AG20443 (cell line): Measurements from ENCODE around the gene IL17C.

Experiments
- DNase-seq: peaks from one replicate; pipeline ENCODE4 v3.0.0; 2012; ENCODE audit warnings: low spot score, mixed read lengths

Gene IL17C

GRCh38 chr16:88610080-88610479 is 28.3 kb upstream of the IL17C start:
- DNase-seq: no peak

GRCh38 chr16:88610909-88611812 is 27.2 kb upstream of the IL17C start:
- no peak for DNase-seq

DNA sequence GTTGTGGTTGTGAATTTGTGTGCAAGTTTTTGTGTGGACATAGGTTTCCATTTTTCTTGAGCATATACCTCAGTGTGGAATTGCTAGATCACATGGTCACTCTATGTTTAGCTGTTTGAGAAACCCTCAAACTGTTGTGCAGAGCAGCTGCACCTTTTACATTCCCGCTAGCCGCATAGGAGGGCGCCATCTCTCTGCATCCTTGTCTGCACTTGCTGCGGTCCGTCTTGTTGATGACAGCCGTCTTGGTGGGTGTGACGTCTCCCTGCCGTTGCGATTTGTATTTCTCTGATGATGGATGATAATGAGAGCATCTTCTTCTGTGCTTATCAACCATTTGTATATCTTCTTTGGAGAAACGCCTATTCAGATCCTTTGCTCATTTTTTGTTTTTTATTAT is 25.1 kb upstream of the IL17C start:
- no peak for DNase-seq

- no peak for DNase-seq
Observed at GRCh38 chr16:88613911-88614817, 24.2 kb upstream of the IL17C start.

GRCh38 chr16:88614818-88615580 is 23.4 kb upstream of the IL17C start:
- DNase-seq: no peak

DNA sequence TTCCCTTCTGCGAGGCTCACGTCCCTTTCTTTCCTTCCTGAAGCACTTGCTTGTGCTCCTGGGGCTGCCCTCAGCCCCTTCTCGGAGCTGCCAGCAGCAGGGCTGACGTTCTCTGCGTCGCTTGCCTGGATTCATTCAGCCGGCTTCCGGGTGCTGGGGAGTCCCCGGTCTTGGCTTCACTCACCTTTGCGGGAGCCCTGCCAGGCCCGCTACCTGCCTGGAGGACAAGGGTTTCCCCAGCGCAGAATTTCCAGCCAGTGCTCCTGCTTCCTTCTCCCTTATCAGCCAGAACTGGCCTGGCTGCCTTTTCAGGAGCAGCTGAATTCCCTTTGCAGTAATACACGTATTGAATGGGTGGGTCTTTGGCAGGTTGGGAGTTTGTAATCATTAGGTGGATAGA is 22.1 kb upstream of the IL17C start:
- no peak for DNase-seq

GRCh38 chr16:88616736-88617135 is 21.6 kb upstream of the IL17C start:
- no peak for DNase-seq

DNA sequence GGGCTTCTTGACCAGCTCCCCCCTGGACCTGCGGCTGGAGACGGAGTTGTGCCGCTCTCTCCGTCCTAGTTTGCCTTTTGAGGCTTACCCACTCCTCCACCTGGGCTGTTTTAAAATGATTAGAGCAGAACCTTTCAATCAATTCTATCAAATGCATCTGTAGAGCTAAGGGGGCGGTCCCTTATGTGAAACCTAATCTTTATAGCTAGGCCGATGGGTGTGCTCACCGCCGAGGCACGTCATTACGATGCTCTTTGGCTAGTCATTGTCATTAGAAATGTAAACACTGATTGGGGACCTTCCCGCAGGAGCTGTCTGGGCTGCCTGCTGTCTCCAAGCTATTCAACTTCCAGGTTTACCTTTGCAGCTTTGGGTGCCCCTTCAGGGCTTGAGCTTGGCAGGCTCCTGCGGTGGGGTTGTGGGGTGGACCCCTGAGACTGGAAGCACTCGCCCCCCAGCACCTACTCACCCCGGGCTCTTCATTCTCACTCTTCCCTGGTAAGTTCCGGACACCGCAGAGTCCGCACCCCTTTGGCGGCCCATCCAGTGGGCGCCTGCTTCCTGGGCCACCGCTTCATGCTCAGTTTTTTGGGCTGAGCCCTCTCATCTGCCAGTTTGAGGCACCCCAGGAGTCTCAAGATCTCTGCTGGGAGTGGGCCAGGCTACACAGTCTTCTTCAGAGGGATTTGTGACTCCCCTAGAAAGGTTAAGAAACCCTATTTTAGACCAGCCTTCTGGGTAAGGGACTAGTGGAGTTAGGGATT is 20.9 kb upstream of the IL17C start:
- DNase-seq: no peak

GRCh38 chr16:88618182-88618955 is 20.0 kb upstream of the IL17C start:
- DNase-seq: no peak

DNA sequence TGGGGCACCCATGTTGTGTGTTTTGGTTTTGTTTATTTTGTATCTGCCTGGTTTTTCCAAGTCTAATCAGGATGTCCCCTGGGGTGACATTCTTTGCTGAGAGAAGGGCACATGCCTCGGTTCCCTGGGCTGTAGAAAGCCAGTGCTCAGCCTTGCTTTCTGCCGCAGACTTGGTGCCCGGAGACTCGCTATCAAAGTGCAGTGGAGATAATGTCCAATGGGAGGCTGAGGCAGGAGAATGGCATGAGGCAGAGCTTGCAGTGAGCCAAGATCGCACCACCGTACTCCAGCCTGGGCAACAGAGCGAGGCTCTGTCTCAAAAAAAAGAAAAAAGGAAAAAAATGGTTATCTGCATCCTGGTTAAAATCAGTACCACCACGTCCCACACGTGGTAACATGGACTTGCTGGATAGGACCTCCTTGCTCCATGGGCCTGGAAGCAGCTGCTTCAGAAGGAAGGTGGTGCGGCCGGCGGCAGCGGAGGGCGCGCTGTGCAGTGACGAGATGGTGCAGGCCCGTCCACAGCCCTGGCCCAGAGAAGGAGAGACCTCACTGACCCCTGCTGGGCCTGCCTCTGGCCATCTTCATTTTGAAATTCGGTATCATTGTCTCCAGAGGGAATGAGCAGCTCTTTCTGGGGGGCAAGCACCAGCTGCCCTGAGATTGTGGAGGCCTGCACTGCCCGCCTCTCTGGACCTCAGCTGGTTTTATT is 19.3 kb upstream of the IL17C start:
- no peak for DNase-seq

DNA sequence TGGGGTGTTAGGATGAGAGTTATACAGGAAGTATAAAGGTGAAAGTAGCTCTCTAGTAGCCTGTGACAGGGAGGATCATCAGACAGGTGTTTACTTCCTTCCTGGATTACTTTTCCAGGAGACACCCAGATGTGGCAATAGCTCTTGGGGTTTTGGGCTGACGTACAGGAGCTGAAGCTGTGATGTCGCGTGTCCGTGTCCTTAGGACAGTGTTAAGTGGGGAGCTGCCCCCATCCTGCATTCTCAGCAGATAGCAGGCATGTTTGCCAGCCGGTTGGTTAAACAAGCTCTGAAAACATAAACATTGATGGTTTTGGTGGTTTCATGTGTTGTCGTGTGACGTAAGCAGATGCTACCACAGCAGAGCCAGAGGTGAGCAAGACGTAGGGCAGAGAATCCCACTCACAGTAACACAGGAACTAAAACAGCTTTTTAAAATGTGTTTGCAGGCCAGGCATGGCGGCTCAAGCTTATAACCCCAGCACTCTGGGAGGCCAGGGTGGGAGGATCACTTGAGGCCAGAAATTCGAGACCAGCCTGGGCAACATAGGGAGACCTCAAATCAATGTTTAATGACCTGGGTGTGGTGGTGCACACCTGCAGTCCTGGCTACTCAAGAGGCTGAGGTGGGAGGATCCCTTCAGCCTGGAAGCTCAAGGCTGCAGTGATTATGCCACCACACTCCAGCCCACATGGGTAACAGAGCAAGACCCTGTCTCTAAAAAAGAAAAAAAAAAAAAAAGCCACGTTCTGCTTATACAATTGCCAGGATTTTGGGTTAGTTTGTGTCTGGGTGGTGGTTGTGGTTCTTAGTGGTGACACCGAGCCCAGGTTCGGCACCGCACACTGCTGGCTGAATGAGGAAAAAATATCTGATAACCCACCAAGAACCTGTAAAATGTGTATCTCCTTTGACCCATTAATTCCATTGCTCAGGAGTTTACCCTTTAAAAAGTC is 18.2 kb upstream of the IL17C start:
- no peak for DNase-seq

DNA sequence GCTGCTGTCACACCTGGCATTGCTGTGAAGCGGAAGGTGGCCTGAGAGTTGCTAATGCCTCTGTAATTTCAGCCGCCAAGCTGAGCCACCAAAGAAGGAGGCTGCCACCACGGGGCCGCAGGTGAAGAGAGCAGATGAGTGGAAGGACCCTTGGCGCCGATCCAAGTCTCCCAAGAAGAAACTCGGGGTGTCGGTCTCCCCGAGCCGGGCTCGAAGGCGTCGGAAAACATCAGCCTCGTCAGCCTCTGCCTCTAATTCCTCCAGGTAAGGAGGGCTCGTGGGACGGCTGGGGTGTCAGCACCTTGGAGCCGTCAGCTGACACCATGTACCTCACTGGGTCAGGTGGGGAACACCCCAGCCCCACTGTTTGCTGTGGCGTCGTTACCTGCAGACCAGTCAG is 16.2 kb upstream of the IL17C start:
- DNase-seq: no peak

DNA sequence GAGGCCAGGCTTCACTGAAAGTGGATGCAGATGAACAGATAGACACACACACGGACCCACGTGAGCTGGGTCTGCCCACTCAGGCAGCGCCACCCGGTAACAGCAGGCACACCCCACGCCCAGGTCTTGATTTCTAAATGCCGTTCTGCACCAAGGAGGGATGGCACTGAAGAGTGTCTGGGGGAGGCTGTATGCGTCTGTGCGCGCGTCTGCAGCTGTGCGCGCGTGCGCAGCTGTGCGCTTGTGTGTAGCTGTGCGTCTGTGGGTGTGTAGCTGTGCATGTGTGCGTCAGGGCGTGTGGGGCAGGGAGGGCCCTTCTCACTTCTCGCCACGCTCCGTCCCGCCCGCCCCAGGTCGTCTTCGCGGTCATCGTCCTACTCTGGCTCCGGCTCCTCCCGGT is 15.5 kb upstream of the IL17C start:
- DNase-seq: no peak

DNA sequence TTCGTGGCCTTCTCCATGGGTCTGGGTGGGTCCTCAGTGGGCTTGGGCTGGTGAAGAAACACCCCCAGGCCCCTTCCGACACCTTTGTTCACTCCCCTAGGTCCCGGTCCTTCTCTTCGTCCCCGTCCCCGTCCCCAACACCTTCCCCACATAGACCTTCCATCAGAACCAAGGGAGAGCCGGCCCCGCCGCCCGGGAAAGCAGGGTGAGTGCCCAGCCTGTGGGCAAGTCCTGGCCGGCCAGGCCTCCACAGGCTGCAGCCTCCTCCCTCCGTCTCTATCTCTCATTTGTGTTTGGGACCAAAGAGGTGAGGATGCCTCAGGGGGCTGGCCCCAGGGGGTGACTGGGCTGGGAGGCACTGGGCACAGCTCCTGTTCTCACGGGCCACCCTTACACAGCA is 14.5 kb upstream of the IL17C start:
- DNase-seq: no peak

DNA sequence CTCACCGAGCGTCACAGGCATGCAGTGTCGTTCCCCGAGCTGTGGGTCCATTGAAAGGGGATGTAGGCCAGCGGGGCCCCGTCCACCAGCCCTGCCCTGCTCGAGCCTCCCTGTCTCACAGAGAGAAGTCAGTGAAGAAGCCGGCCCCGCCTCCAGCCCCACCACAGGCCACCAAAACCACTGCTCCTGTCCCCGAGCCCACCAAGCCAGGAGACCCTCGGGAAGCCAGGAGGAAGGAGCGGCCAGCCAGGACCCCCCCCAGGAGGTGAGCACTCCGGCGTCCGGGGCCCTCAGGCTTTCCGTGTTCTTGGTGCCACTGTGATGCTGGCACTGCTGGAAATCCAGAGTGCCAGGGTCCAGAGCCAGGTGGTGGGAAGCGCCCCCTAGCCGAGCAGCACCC is 13.9 kb upstream of the IL17C start:
- DNase-seq: no peak

- DNase-seq: no peak
Observed at GRCh38 chr16:88624977-88625576, 13.3 kb upstream of the IL17C start.

- no peak for DNase-seq
Observed at GRCh38 chr16:88626646-88627045, 11.7 kb upstream of the IL17C start.
